Measurements from ENCODE around the gene PRSS33.

DNA sequence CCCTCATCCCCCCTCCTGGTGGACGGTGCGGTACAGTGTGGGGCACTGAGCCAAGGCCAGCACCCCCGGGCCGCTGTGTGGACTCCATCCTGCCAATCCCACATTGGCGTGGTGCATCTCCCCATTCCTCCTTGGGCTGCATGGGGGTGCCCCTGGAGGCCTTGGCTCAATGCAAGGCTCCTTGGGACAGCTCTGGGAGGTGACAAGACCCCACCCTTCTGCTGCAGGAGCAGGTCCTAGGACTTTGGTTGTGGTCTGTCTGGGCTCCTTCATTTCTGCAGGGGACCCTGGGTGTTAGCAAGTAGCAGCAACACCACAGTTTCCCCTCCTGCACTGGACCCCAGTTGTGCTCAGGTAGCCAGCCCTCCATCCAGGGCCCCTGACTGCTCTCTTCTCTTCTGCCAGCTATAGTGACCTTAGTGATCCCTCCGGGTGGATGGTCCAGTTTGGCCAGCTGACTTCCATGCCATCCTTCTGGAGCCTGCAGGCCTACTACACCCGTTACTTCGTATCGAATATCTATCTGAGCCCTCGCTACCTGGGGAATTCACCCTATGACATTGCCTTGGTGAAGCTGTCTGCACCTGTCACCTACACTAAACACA, 31.0 kb upstream of the PRSS33 start:
- TF ChIP-seq POLR2A (IDR thresholded peaks at IDR 0.05; ENCODE audit: low read length) (no peak), GATA1 (IDR thresholded peaks at IDR 0.05; ENCODE audit: low read depth, low read length) (no peak)

All from erythroblast (primary cell).